ENCODE measurements around the gene SHROOM3. TPM values are rescaled to one million over a fixed set of nuclear protein-coding genes. Genes with fewer than 3 reads are reported as not detected.

SHROOM3 gene
- total RNA-seq, 1 donor from 2014 or later, result 62.0 TPM

GRCh38 chr4:76546759-76547742 lies 112.0 kb downstream of the SHROOM3 start:
- H3K4me1 ChIP-seq, result peaks cover 10% of the 10 kb centered on the region
- DNase-seq, result peak; percentile 50
- no peaks in the 10 kb centered on the region for H3K27me3 ChIP-seq (ENCODE audit: low read depth)
- H3K36me3 ChIP-seq, result no peaks in the 10 kb centered on the region
- peak; percentile 68 to 85 for ATAC-seq
- intact Hi-C loops (cut with DNase I), result no loop called here
- H3K4me3 ChIP-seq, result no peak overlapping the region
- no peak for TF ChIP-seq CTCF (IDR thresholded peaks at IDR 0.05)
- no peak overlapping the region for H3K27ac ChIP-seq
- no peaks in the 10 kb centered on the region for H3K9me3 ChIP-seq

- TF ChIP-seq CTCF (IDR thresholded peaks at IDR 0.05), result no peak
- no peaks in the 10 kb centered on the region for H3K9me3 ChIP-seq
- H3K27ac ChIP-seq, result no peak overlapping the region
- intact Hi-C loops (cut with DNase I), result no loop called here
- no peaks in the 10 kb centered on the region for H3K36me3 ChIP-seq
- DNase-seq (no peak), ATAC-seq (peak; percentile 40 to 76)
- no peak overlapping the region for H3K4me3 ChIP-seq
- H3K4me1 ChIP-seq, result peaks cover 10% of the 10 kb centered on the region
- no peaks in the 10 kb centered on the region for H3K27me3 ChIP-seq (ENCODE audit: low read depth)
These were observed 113.7 kb downstream of the SHROOM3 start for GRCh38 chr4:76548704-76549103.

- DNase-seq (no peak), ATAC-seq (no peak)
- no peaks in the 10 kb centered on the region for H3K27me3 ChIP-seq (ENCODE audit: low read depth)
- H3K4me1 ChIP-seq, result peaks cover 10% of the 10 kb centered on the region
- intact Hi-C loops (cut with DNase I), result no loop called here
- TF ChIP-seq CTCF (IDR thresholded peaks at IDR 0.05), result no peak
- H3K36me3 ChIP-seq, result no peaks in the 10 kb centered on the region
- H3K4me3 ChIP-seq, result no peak overlapping the region
- H3K9me3 ChIP-seq, result no peaks in the 10 kb centered on the region
- H3K27ac ChIP-seq, result no peak overlapping the region
These were observed 114.7 kb downstream of the SHROOM3 start for GRCh38 chr4:76549765-76550164.

GRCh38 chr4:76550966-76551780 lies 116.1 kb downstream of the SHROOM3 start:
- no peak overlapping the region for H3K4me3 ChIP-seq
- no peak for TF ChIP-seq CTCF (IDR thresholded peaks at IDR 0.05)
- intact Hi-C loops (cut with DNase I), result no loop called here
- no peaks in the 10 kb centered on the region for H3K27me3 ChIP-seq (ENCODE audit: low read depth)
- H3K27ac ChIP-seq, result no peak overlapping the region
- no peak for ATAC-seq
- no peaks in the 10 kb centered on the region for H3K36me3 ChIP-seq
- H3K9me3 ChIP-seq, result no peaks in the 10 kb centered on the region
- no peak for DNase-seq
- peaks cover 10% of the 10 kb centered on the region for H3K4me1 ChIP-seq

GRCh38 chr4:76554630-76555029 lies 119.6 kb downstream of the SHROOM3 start:
- no peaks in the 10 kb centered on the region for H3K27me3 ChIP-seq (ENCODE audit: low read depth)
- TF ChIP-seq CTCF (IDR thresholded peaks at IDR 0.05), result no peak
- DNase-seq (no peak), ATAC-seq (no peak)
- H3K9me3 ChIP-seq, result no peaks in the 10 kb centered on the region
- no peak overlapping the region for H3K4me3 ChIP-seq
- intact Hi-C loops (cut with DNase I), result no loop called here
- H3K4me1 ChIP-seq, result no peaks in the 10 kb centered on the region
- no peaks in the 10 kb centered on the region for H3K36me3 ChIP-seq
- no peak overlapping the region for H3K27ac ChIP-seq
